Ascending aorta (tissue), 2 donors: ENCODE data around the gene MRGPRD. TPM values are rescaled to one million over a fixed set of nuclear protein-coding genes. Genes with fewer than 3 reads are reported as not detected.
A peak's percentile ranks its signal among the peaks of the same experiment; 100 is the strongest.
"Not testable (repeated sequence)": the region's sequence is repeated elsewhere in the genome, so short reads cannot be mapped to it uniquely, and the experiment has no call there.

Source experiments
- DNase-seq, 2 donors: peaks; one replicate each; pipeline ENCODE4 v3.0.0-alpha.2; 2019; ENCODE audit warnings: low spot score in 2 of 2
- H3K27ac ChIP-seq, 2 donors: fragments of 200-600 bp; sonication (generic); one replicate each; pipeline ENCODE4 v1.5.1; 2016 to 2017; ENCODE audit warnings: mild to moderate bottlenecking in 1 of 2
- H3K27me3 ChIP-seq: fragments of 200-600 bp; sonication (generic); one replicate; pipeline ENCODE4 v1.5.1; 2017
- H3K36me3 ChIP-seq, 2 donors: fragments of 200-600 bp; sonication (generic); one replicate each; pipeline ENCODE4 v1.5.1; 2016
- H3K4me1 ChIP-seq, 2 donors: fragments of 200-600 bp; sonication (generic); one replicate each; pipeline ENCODE4 v1.5.1; 2016 to 2017; ENCODE audit warnings: mild to moderate bottlenecking in 1 of 2
- H3K4me3 ChIP-seq, 2 donors: fragments of 200-600 bp; sonication (generic); one replicate each; pipeline ENCODE4 v1.5.1; 2016 to 2017; ENCODE audit warnings: mild to moderate bottlenecking in 1 of 2
- H3K9me3 ChIP-seq, 2 donors: fragments of 200-600 bp; sonication (generic); one replicate each; pipeline ENCODE4 v1.5.1; 2016
- intact Hi-C: fragments of 100-400 bp; cut with DNase I; formaldehyde crosslinking; loops from one replicate; pipeline ENCODE4 v1.15.1; 2023
- total RNA-seq: library from RNA; depleted of rRNA; stranded (reverse); fragments of >200 nt; gene quantifications from one replicate; pipeline ENCODE4 v1.1.0, GENCODE V29; 2016
- TF ChIP-seq, protein P1 (sequence below), 3 experiments: fragments of 200-600 bp in 2 of 3; fragments of 450-650 bp in 1 of 3; sonication (generic) in 2 of 3; IDR thresholded peaks; one replicate each; pipeline ENCODE4 v1.5.1; 2016 to 2019; ENCODE audit warnings: antibody characterized with exemption in 3 of 3, mild to moderate bottlenecking in 1 of 3, moderate library complexity in 1 of 3

The MRGPRD gene
- total RNA-seq, 1 donor from 2014 or later = not detected

DNA sequence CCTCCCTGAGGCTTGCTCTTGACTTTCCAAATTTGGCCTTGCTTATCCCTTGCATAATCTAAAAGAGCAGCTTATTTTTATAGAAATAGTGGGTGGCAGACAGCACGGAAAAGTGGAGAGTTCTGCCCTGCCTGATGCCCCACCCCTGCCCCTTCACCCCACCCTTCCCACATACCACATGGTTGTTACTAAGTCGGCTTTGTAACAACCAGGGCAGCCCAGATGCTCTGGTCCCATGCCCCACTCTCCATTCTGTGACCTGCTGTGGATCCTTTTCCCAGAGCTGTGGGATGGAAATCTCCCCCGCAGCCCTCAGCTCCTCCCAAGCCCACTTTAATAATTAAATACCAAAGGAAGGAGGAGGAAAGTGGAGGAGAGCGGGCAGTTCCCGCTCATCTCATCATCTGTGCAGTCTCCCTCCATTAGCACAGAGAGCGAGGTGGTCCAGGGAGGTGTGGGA is 21.4 kb upstream of the MRGPRD start:
- TF ChIP-seq, protein P1, sequence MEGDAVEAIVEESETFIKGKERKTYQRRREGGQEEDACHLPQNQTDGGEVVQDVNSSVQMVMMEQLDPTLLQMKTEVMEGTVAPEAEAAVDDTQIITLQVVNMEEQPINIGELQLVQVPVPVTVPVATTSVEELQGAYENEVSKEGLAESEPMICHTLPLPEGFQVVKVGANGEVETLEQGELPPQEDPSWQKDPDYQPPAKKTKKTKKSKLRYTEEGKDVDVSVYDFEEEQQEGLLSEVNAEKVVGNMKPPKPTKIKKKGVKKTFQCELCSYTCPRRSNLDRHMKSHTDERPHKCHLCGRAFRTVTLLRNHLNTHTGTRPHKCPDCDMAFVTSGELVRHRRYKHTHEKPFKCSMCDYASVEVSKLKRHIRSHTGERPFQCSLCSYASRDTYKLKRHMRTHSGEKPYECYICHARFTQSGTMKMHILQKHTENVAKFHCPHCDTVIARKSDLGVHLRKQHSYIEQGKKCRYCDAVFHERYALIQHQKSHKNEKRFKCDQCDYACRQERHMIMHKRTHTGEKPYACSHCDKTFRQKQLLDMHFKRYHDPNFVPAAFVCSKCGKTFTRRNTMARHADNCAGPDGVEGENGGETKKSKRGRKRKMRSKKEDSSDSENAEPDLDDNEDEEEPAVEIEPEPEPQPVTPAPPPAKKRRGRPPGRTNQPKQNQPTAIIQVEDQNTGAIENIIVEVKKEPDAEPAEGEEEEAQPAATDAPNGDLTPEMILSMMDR (IDR thresholded peaks at IDR 0.05) = no peak
- Histone ChIP-seq H3K27ac (peak overlapping the region; percentile 82 to 95), H3K36me3 (peaks cover 41 to 44% of the 10 kb centered on the region in 2 donors), H3K9me3 (no peaks in the 10 kb centered on the region), H3K4me1 (peaks cover 30 to 62% of the 10 kb centered on the region in 2 donors), H3K4me3 (no peak overlapping the region), H3K27me3 (no peaks in the 10 kb centered on the region)
- intact Hi-C loops = loop anchor here (5.0 to 10.0 kb wide), 2 partner anchors 85 to 293 kb away; partner anchors contain the start of gene MYEOV
- DNase-seq = peak in 1 of 2 donors; percentile 78

DNA sequence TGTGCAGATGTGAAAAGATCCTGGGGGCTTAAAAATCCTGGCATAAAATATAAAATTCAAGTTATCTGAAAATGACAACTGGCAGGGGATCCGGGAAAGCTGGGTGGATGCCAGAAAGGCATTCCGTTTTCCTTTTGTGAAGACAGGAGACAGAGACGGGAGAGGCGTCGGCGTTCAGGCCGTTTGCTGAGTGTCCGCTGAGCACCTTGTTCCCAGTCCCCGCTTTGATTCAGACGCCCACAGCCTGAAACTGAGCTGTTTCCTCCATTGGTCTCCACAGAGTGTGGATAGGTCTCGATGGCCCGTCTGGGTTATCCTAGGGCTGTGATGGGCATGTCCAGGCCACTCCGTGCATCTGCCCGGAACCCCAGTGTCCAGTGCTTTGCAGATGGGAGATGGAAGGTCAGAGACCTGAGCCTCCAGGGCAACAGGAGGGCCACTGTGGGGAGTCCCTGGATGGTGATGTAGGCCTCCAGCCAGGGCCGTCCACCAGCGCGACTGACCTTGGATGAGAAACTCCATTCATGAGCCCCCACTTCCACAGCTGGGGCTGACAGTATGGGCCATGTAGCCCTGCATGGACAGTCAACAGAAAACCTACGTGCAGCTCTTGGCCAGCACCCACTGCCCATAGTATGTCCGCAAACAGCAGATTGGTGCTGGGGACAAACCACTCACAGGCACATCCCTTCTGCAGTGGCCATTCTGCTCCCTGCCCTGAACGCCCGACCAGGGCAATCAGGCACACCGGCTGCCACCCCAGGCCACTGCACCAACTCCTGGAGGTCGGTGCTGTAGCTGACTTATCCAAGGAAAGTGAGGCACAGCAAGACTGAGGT is 20.7 kb upstream of the MRGPRD start:
- Histone ChIP-seq H3K4me3 (no peak overlapping the region), H3K4me1 (peaks cover 30 to 60% of the 10 kb centered on the region in 2 donors), H3K9me3 (no peaks in the 10 kb centered on the region), H3K27ac (peak overlapping the region; percentile 82 to 95), H3K36me3 (peaks cover 37 to 38% of the 10 kb centered on the region in 2 donors), H3K27me3 (no peaks in the 10 kb centered on the region)
- intact Hi-C loops = loop anchor here (1.0 to 10.0 kb wide), 5 partner anchors 10 to 293 kb away; partner anchors contain the start of genes MYEOV and TPCN2
- TF ChIP-seq, protein P1 (IDR thresholded peaks at IDR 0.05) = no peak
- DNase-seq = peak in 1 of 2 donors; percentile 64

DNA sequence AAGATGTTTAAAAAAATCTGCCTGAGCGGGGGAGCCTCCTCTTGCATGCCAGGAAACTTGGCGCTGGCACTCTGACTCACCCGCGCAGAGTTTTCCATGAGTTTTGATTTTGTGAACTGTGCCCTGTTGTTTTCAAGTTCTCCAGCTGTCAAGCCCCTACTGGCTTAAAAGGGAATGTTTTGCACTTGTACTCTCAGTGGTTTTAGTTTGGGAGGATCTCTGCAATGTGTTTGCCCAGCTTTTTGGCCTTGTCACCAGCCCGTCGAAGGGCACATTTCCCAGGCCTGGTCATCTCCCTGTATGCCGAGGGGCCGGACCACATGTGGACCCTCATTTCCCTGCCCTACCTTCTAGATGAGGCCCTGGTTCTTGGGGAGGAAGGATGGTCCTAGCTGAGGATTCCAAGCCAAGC is 20.1 kb upstream of the MRGPRD start:
- Histone ChIP-seq H3K36me3 (peaks cover 31 to 32% of the 10 kb centered on the region in 2 donors), H3K4me1 (peaks cover 30 to 60% of the 10 kb centered on the region in 2 donors), H3K9me3 (no peaks in the 10 kb centered on the region), H3K27me3 (no peaks in the 10 kb centered on the region), H3K4me3 (no peak overlapping the region), H3K27ac (peak overlapping the region; percentile 82 to 95)
- TF ChIP-seq, protein P1 (IDR thresholded peaks at IDR 0.05) = peak; percentile 53 to 67 (median 66)
- DNase-seq = peak in 1 of 2 donors; percentile 92
- intact Hi-C loops = loop anchor here (1.0 to 10.0 kb wide), 6 partner anchors 10 to 294 kb away; partner anchors contain the start of genes MYEOV and TPCN2

DNA sequence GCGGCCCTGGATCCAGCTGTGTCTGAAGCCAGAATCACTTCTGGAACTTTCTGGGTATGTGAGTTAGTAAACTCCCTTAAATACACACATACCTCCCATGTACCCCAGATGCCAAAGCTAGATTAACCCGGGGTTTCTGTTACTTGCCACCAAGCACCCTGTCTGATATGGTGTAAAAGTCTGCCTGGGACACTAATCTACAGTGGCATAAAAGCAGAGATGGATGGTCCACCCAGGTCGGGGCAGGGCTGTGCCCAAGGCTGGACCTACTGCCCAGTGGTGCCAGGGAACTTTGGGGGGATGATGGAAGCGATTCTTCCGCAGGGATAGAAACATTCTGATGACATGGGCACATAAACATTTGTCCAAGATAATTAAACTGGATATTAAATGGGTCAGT is 19.6 kb upstream of the MRGPRD start:
- H3K4me1 ChIP-seq = peaks cover 30 to 60% of the 10 kb centered on the region in 2 donors
- intact Hi-C loops = loop anchor here (1.0 to 10.0 kb wide), 5 partner anchors 48 to 294 kb away; partner anchors contain the start of genes MYEOV and TPCN2

DNA sequence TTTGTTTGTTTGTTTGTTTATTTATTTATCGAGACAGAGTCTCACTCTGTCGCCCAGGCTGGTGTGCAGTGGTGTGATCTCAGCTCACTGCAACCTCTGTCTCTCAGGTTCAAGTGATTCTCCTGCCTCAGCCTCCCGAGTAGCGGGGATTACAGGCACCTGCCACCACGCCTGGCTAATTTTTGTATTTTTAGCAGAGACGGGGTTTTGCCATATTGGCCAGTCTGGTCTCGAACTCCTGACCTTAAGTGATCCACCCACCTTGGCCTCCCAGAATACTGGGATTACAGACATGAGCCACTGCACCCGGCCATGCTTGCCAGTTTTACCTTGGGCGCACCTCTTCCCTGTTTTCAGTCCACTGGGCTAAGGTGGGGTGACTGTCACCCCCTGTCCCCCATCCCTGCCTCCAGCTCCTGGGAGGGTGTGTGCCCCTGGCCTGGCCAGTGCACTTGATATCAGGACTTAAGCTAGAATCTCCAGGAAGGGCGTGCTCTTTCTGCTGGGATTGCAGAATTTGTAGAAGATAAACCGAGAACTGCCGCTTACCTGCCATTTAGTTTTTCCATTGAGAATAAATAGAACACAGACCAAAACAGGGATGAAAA is 19.1 kb upstream of the MRGPRD start:
- peak in 1 of 2 donors; percentile 58 for DNase-seq
- not testable (repeated sequence) for H3K4me3 ChIP-seq, H3K9me3 ChIP-seq, H3K27me3 ChIP-seq
- intact Hi-C loops = loop anchor here (1.0 to 10.0 kb wide), 5 partner anchors 49 to 295 kb away; partner anchors contain the start of genes MYEOV and TPCN2
- Histone ChIP-seq H3K4me1 (peaks cover 30 to 57% of the 10 kb centered on the region in 2 donors), H3K36me3 (peaks cover 21 to 22% of the 10 kb centered on the region in 2 donors), H3K27ac (peak overlapping the region; percentile 82 to 95)

More for the DNA sequence above, 19.6 kb upstream of the MRGPRD start:
- Histone ChIP-seq H3K4me3 (no peak overlapping the region), H3K27me3 (no peaks in the 10 kb centered on the region), H3K9me3 (no peaks in the 10 kb centered on the region), H3K27ac (peak overlapping the region; percentile 82 to 95), H3K36me3 (peaks cover 27 to 28% of the 10 kb centered on the region in 2 donors)
- no peak for DNase-seq
- TF ChIP-seq, protein P1 (IDR thresholded peaks at IDR 0.05) = no peak
